GM18511 (cell line): ENCODE results near the gene KANK4.
"Not testable (repeated sequence)": the region's sequence is repeated elsewhere in the genome, so short reads cannot be mapped to it uniquely, and the experiment has no call there.

Experiments
- ATAC-seq: cut with Tn5 transposase; IDR thresholded peaks from one replicate; pipeline ENCODE4 v1.9.1; 2021; ENCODE audit warnings: mild to moderate bottlenecking, moderate library complexity; ENCODE audit not compliant: unreplicated experiment

Gene KANK4

DNA sequence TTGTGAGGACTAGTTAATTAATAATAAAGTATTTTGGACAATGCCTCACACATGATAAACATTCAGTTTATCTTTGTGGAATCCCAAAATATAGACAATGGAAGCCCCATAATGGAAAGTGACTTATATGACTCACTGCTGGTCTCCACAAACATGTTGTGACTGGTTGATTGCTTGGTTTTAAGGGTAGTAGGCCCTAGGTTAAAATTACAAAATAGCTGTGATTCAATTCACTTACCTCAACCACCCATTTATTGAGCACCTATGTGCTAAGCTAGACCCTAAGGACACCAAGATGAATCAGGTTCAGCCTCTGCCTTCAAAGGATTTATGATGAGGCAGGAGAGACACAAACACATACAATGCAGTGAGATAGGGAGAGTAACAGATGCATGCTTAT is 42.4 kb downstream of the KANK4 start:
- ATAC-seq, result no peak

DNA sequence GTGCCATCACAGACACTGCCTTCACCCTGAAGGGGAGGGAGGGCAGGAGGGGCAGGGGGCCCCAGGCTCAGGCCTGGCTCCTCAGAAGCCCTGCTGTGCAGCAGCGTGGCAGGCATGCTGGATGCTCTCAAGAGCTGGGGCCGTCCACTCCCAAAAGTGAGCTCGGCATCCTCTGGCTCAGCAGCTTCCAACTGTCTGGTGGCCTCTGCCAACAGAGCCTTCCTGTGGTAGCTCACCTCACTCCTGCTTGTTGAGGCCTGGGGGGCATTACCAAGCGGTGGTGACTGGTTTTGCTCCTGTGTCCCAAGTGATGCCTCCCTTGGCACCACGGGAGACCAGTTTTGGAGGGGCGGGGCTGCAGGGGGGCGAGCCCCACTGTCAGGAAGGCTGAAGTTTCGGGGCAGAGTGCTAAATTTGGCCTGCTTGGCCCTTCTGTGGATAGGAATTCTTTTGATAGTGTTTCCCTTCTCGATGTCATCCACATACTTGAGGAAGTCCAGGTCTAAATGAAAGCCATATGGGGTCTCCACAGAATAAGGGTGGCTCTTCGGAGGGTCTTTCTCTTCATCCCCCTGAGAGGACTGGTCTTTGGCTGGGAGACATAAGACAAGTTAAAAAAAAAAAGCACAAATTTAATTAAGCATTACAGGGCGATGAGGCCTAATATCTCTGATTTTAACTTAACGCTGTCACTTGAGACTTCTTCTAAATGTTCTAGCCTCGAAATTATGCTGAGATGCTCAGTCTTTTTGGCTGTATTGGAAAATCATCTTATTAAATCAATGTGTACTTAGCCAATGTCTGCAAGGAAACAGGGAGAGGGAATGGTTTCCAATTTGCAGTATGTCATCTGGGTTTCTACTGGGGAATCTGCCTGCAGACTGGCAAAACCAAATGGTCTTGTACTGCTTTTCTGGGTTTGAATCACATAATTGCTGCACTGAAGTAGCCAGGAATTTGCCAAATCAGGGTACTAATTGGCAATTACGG is 44.4 kb downstream of the KANK4 start:
- ATAC-seq, result no peak

DNA sequence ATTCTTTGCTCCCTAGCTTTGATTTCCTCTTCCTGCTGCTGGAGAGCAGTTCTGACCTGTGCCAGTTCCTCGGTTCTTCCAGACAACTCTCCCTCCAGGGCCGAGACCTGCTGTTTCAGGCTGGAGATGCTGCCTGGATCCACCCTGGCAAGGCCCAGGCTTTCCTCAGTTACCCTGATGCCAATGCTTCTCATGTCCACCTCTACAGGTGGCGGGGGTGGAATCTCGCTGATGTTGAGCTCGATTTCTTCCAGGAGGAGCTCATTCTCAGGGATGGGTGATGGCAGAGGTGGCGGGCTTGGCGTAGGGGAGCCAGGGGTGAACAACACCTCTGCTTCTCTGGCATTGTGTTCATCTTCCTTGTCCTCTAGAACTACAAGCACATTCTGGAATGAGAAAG is 45.3 kb downstream of the KANK4 start:
- no peak for ATAC-seq

DNA sequence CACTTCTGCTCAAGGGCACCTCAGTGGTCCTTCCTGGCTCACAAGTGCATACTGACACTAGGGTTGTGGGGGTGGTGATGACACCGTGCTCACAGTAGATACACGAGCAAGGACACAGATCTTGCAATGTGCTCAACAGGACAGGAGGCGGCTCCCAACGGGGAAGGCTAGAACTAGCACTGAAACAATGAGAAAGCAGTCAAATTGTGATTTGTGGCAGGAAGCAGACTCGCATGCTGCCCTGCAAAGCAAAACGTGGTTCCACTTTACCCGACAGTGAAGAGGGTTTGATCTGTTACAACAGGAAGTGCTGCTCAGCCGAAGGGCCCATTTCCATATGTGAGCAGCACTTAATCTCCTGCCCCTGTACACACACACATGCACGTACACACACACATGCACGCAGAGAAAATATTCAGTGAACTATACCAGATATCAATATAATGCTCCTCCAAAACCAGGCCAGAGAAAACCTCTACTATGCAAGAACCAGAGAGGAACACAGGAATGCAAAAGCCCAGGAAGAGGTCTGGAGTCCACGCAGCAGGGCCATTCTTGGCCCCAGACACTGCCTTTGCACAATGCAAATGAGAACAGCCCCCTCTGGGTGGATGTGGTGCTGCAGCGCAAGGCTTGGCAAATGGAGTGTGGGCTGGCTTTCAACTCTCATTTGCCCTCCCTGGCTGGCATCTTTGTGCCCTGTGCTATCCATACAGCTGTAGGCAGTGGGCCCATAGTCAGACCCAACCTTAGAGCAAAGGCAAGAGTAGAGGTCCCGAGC is 47.1 kb downstream of the KANK4 start:
- peak; percentile 98 for ATAC-seq

DNA sequence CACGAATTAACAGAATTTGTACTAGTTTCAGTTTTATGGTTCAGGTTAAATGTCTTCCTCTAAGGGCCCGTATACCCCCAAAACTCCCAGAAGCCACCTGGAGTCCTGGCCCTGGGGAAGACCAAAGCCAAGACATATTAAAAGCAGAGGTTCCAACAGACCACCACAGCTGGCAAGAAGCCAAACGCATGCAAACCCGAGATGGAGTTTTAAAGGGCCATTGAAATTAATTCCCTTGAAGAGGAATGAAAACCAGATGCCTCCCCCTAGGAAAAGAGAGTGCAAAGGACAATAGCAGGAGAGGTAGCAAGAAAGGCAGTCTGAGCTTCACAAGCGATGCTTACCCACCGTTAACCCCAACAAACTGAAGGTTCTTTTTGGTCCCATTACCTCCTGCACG is 48.1 kb downstream of the KANK4 start:
- no peak for ATAC-seq

DNA sequence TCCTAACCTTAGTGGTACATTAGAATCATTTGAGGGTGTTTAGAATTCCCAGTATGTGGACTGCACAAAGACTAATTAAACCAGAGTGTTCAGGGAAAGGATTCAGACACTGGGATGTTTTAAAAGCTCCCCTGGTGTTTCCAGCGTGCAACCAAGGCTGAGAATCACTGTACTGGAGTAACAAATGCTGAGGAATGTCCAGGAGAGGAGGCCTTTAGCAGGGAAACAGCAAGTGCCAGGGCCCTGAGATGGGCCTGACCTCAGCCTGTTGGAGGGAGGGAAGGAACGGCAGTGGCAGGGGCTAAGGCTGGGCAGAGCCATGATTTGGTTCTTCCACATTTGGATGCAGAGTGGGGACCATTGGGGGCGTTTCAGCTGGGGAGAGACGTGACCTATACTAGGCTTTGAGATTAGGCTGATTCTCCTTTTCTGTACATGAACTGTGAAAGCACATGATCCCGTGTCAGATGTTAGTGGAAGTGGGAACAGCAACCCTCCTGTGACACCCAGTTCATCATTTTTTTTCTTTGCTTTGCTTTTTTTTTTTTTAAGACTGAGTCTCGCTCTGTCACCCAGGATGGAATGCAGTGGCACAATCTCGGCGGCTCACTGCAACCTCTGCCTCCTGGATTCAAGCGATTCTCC is 49.3 kb downstream of the KANK4 start:
- ATAC-seq, result no peak

DNA sequence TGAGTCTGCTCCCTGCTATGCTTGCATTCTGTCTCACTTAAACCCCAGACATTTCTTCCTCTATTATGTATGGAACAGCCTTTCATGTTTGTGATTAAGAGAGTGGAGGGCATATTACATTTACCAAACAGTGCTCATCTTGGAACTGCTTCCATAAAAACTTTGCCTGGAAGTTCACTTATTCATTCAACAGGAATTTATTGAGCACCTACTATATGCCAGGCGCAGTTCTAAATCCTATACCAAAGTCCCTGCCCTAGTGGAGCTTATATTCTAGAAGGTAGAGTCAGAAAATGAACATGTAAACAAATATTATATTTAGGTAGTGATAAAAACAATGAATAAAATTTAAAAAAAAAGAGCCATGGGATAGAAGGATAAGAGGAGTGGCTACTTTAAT is 49.8 kb downstream of the KANK4 start:
- no peak for ATAC-seq

DNA sequence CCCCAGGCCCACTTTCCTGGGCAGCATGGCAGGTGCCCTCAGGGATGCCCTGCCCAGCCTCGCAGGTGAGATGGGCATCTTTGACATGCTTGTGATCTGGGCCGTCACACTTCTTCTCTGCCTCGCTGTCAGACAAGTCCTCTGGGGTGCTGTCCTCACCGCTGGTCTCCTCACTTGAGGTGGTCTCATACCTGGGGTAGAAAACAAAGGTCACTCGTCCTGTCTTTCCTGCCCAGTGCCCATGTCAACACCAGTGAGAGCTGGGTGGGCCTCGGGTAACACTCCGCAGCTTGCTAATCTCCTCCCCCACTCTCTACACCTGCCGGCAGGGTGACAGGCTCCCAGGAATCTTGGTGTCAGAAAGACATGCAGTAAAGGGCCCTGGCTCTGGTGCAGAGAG is 50.9 kb downstream of the KANK4 start:
- no peak for ATAC-seq

DNA sequence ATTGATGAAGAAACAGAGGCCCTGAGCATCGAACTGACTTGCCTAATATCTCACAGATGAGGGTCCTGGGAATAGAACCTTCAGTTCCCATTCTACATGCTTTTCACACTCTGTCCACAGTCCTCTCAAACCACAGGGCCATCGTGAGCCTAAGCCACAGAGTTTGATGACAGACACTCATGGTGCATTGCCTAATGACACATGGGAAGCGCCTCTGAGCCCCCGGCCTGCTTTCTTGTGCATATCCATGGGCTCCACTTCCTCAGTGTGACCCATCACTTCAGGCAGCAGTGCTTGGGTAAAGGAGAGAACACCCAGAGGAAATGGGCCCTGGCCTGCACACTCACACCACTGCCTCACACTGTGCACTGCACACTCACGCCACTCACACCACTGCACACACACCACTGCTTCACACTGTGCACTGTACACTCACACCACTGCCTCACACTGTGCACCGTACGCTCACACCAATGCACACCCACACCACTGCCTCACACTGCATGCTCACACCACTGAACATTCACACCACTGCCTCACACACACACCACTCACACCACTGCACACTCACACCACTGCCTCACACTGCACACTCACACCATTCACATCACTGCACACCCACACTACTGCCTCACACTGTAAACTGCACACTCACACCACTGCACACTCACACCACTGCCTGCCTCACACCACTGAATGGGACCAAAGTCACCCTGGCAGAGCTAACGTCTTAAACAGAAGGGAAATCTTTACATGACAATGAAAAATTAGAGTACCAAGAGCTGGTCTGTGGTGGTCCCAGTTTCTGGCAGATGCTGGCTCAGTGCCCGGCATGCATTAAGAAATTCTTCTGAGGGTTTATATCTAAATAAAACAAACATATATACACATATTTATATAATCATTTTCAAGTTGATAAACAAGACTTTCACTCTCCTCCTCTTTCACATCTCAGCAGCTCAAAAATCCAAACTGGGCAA is 53.0 kb downstream of the KANK4 start:
- ATAC-seq, result no peak

DNA sequence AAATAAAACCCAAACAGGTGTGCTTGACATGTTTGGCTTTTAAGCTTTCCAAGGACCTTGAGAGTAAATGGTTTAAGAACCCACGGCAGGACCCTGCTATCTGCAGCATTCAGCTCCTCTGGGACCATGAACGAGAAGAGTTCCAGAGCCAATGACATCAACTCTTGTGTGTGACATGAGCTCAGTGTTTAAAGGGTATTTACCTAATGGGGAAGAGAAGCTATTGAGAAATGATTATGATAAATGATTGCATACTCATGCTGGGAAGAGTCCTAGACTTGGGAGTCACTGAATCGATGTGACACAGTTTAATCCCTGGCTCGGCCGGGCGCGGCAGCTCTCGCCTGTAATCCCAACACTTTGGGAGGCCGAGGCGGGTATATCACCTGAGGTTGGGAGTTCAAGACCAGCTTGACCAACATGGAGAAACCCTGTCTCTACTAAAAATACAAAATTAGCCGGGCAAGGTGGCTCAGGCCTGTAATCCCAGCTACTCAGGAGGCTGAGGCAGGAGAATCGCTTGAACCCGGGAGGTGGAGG is 55.4 kb downstream of the KANK4 start:
- ATAC-seq, result no peak

DNA sequence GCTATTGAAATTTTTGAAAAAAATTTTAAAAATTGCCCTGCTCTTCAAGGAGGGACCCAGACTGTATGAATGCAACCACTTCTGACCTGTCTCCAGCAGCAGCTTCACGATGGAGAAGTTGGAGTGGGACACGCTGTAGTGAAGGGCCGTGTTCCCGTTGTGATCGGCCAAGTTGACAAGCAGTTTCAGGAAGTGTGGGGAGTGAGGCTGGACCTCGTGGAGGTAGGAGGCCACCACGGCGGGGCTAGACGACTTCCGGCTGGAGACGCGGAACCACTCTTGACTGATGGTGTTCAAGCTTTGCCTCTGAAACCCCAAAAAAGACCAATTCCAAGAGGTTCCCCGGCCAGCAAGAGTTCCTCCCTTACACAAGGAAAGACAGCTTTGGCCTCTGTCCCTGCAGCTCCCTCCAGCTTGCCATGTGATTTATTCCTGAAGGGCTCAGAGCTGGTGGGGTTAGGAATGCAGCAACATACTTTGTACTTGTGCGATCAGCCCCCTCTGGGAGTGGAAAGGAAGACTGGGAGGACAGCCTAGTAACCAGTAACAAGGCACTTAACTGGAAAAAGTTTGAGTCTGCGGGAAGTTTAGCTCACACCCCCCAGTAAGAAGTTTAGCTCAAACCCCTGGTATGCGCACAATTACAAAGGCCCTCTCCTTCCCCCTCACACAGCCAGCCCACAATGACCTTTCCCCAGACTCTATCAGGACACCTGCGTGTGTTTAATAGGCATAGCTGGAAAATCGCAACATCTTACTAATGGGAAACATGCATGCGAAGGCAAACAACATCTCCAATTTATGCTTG is 56.0 kb downstream of the KANK4 start:
- no peak for ATAC-seq

DNA sequence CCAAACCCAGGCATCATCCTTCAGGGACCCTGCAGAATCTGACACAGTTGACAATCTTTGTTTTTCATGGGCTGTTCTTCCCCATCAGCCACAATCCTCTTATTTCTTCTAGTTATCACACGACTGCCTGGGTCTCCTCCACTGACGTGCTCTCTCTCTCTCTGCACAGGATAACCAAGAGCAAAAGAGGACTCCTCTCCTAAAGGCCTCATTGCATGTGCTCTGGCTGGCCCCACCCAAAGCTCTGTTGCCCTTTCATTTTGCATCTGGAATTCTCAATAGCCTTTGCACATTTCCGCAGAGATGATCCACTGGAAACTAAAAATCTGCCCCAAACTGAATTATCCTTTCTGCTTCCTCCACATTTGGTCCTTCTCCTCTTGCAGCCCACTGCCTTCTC is 58.5 kb downstream of the KANK4 start:
- ATAC-seq, result no peak

DNA sequence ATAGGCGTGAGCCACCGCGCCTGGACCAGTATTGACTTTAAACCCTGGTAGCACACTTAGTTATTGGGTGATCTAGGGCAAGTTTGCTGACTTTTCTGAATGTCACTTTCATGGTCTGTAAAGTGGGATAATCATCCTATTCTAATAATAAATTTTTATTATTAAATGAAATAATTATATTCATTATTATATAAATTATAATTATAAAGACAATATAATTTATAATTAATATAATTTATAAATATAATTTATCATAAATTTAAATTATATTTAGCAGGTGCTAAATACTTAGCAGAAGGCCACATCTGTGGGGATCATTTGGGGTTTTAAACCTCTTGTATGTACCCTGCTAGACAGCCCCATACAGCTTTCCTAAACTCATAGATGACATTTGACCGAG is 59.7 kb downstream of the KANK4 start:
- ATAC-seq, result no peak

DNA sequence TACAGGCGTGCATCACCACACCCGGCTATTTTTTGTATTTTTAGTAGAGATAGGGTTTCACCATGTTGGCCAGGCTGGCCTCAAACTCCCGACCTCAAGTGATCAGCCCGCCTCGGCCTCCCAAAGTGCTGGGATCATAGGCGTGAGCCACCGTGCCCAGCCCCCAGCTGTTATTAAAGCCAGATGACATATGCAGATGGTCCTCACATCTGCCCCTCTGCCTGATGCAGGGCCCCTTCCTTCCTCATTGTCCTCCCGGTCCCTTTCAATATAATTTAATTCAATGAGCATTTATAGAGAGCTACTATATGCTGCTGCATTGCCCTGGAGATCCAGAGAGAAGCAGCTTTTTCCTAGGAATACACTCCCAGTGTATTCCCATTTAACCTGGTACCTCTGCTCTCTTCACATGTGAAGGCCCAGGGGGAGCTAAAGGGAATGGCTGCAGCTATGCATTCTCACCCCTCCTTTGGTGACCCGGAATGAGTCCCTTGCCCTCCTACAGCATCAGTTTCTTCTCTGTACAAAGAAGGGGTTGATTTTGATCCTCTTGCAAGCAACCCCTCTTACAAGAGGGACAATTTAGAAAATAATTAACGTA is 69.0 kb downstream of the KANK4 start:
- ATAC-seq, result no peak

DNA sequence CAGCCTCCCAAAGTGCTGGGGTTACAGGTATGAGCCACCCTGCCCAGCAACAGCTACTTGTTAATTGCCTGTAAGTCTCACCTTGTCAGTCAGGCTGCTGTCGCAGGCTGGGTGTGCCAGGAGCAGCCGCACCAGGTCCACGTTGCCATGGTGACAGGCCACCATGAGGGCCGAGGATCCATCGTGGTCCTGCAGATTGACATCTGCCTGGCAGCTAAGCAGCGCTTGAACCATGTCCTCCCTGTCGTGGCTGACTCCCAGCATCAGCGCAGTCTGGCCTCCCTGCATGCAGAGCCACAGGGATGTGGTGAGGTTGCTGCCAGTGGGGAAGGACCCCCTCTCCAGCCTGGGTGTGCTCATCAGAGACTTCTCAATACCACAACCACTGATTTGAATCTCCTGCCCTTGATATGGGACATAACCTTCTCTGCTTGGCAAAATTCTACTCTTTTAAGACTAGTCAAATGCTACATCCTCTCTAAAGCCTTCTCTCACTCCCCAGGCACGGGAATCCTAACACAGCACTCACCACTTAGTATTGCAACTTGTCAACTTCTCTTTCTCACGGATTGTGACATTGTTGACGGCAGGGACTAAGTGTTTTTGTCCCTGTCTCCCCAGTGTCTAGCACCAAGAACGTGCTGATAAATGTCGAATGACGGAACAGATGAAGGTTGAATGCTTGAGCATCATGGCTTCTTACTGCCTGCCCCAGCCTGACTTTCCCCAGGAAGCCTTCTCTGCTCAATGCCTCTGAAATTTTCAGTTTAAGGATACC is 71.7 kb downstream of the KANK4 start:
- ATAC-seq, result no peak

DNA sequence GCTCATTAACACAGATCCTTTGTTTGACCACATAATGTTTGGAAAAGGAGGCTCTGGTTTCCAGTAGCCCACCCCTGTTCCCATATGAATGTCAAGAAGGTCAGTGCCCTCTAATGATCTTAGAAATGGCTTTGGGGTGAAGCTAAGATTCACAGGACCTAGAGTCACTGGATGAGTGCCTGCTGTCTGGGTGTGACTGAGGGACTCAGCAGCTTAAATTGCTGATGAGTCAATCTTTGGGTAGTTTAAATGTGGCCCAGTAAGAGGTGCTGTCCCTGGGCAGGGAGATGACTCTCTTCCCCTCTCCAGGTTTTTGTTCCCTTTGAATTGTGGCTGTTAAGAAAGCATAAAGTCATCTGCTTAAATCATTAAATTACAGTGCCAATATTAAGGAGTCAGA is 74.0 kb downstream of the KANK4 start:
- ATAC-seq, result no peak

DNA sequence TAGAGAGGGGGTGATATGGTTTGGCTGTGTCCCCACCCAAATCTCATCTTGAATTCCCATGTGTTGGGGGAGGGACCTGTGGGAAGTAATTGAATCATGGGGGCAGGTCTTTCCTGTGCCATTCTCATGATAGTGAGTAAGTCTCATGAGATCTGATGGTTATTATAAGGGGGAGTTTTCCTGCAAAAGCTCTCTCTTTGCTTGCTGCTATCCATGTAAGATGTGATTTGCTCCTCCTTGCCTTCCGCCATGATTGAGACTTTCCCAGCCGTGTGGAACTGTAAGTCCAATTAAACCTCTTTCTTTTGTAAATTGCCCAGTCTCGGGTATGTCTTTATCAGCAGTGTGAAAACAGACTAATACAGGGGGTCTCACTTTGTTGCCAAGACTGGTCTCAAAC is 74.9 kb downstream of the KANK4 start:
- not testable (repeated sequence) for ATAC-seq
